Limb (tissue), 2 donors: ENCODE results near the gene ARHGEF1.

Source experiments
- DNase-seq, 2 donors: peaks; one replicate each; pipeline ENCODE4 v3.0.0-alpha.2; 2016; ENCODE audit errors: extremely low spot score in 2 of 2

The ARHGEF1 gene, protein sequence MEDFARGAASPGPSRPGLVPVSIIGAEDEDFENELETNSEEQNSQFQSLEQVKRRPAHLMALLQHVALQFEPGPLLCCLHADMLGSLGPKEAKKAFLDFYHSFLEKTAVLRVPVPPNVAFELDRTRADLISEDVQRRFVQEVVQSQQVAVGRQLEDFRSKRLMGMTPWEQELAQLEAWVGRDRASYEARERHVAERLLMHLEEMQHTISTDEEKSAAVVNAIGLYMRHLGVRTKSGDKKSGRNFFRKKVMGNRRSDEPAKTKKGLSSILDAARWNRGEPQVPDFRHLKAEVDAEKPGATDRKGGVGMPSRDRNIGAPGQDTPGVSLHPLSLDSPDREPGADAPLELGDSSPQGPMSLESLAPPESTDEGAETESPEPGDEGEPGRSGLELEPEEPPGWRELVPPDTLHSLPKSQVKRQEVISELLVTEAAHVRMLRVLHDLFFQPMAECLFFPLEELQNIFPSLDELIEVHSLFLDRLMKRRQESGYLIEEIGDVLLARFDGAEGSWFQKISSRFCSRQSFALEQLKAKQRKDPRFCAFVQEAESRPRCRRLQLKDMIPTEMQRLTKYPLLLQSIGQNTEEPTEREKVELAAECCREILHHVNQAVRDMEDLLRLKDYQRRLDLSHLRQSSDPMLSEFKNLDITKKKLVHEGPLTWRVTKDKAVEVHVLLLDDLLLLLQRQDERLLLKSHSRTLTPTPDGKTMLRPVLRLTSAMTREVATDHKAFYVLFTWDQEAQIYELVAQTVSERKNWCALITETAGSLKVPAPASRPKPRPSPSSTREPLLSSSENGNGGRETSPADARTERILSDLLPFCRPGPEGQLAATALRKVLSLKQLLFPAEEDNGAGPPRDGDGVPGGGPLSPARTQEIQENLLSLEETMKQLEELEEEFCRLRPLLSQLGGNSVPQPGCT

DNA sequence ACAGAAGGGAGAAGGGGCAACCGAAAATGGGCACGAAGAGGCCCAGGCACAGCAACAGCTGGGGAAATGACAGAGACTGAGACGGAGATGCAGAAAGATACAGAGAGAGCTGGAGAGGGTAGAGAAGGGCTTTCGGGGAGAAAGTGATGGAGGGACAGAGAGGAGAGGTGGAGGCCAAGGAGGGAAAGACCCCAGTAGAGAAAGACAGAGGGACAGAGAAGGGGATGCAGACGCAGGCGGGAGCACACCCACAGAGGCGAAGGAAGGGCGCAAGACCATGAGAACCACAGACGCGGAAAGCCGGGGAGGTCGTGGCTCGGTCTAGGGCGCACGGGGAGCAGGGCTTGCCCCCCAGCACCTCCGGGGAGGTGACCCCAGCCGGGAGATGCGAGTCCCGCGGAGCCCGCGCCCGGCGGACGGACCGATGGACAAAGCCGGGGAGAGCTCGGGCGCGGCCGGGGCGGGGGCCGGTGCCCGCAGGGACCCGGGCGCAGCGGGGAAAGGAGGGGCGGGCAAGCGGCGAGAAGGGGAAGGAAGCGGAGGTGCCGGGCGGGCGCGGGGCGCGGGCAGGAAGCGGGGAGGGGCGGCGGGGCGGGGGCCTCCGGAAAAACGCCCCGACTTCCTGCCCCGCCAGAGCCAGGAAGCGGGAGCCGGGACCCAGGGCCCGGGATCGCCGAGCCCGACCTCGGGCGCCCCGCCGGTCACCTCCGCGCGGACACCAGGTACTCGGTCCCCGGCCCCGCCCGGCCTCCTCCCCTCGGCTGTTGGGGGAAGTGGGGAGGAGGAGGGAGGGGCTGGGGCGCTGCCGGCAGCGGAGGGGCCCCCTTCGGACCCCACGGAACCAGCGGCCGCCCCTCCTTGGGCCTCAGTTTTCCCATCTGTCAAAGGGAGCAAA is at the start of gene ARHGEF1:
TSS of gene ARHGEF1 (plus strand) at position 617 of the 895 bp plus-strand sequence. CDS start 4,899 bp downstream, outside the sequence.
- DNase-seq: peak in 1 of 2 donors; percentile 63

DNA sequence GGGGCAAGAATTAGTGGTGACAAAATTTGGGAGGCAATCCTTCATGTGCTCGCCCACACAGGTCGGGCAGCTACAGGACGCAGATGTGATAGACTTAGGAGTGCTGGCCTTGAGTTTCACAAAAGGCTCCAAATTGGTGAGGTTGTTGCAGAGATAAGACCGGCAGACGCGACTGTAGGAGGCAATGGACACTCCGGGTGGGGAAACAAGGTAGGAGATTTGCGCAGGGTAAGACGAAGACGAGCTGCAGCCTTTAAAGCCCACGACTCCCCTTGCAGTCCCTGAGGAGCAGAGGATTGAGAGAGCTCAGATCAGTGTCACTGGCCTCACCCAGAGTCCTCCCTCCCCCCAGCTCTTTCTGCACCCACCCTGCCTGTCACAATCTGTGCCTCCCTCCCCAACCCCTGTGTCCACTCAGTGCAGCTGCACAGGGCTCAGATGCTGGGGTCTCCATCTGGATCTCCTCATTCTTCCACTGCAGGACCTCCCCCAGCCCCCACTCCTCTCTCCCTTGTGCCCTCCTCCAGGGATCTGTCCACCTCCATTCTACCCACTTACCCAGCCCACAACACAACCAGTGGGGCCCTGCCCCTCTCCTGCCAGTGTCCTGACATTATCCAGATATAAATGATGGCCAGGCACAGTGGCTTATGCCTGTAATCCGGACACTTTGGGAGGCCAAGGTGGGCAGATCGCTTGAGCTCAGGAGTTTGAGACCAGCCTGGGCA is 44.8 kb upstream of the ARHGEF1 start:
- no peak for DNase-seq

DNA sequence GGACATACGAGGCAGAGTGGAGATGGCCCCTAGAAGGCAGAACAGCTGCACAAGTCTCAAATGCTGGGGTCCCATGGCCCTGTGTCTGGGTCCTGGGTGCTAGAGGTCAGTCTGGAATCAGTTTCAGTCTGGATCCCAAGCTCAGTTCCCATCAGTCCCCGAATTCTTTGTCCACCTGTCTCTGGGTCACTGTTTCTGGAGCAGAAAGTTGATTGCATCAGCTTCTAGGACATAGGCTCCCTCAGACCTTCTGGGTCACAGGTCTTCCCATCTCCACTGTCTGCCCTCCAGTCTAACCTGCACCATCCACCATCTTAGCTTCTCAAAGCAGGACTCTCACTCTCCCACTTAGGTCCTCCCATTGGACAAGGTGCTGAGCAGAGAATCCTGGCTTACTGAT is 43.8 kb upstream of the ARHGEF1 start:
- no peak for DNase-seq

DNA sequence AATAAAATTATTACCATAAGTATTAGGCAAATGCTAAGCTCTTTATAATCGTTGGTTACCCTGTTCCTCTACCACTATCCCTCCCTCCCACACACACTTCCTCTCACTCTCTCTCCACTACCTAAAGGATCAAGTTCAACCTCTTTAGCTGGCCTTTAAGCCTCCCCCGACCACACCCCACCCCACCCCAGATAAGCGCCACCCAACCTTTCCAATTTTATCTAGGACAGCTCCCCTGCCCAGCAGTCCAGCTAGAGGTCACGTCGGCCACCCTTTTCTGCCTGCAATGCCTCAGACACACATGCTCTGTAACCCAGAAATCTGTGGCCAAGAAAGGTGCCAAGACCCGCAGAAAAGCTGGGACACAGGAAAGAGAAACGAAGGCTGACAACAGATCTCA is 39.6 kb upstream of the ARHGEF1 start:
- DNase-seq: no peak

DNA sequence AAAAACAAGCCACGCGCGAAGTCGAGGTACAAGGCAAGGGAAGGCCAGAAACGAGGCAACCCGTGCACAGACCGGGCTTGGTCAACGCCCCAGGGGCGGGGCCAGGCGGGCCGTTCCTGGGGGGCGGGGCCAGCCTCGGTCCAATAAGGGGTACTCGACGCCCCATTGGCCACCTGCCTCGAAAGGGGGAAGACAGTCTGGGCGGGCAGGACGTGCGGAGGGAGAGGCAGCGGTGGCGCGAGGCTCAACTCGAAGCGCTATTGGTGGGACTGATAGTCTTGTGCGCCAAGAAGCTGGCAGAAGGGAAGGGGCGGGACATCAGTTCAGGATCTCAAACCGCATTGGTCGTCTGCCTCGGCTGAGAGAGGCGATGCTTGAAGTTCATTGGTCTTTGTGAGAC is 38.4 kb upstream of the ARHGEF1 start, which contains the start of gene LYPD4:
TSS of gene LYPD4 (minus strand) at position 83 of the 400 bp plus-strand sequence. CDS start 5,398 bp downstream, outside the sequence.
- DNase-seq: no peak

DNA sequence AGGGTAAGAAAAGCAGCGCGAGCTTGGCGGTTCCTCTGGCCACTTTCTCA is 38.2 kb upstream of the ARHGEF1 start, which contains the start of gene DMRTC2:
TSS of gene DMRTC2 (plus strand) at position 42 of the 50 bp plus-strand sequence. CDS start 2,387 bp downstream, outside the sequence.
- no peak for DNase-seq

DNA sequence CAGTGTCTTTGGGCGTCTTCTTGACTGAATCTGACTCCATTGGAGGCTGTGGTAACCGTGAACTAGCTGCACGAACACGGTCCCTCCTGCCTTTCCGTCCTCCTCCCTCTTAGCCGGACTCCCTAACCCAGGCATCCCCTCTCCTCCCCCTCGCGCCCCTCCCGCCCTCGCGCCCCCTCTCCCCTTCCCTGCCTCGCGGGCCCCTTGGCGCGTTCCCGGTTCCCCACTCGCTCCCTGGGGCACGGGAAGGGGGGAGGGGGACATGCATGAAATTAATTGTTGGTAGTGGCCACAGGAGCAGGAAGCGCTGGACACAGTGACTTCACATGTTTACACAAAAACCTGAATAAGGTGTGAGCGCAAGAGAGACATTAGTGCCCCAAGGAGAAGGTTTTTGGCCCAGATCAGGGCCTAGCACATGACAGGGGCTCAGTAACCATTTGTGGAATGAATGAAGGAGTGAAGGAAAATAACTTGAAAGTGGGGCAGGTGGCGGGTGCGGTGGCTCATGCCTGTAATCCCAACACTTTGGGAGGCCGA is 37.9 kb upstream of the ARHGEF1 start:
- no peak for DNase-seq

DNA sequence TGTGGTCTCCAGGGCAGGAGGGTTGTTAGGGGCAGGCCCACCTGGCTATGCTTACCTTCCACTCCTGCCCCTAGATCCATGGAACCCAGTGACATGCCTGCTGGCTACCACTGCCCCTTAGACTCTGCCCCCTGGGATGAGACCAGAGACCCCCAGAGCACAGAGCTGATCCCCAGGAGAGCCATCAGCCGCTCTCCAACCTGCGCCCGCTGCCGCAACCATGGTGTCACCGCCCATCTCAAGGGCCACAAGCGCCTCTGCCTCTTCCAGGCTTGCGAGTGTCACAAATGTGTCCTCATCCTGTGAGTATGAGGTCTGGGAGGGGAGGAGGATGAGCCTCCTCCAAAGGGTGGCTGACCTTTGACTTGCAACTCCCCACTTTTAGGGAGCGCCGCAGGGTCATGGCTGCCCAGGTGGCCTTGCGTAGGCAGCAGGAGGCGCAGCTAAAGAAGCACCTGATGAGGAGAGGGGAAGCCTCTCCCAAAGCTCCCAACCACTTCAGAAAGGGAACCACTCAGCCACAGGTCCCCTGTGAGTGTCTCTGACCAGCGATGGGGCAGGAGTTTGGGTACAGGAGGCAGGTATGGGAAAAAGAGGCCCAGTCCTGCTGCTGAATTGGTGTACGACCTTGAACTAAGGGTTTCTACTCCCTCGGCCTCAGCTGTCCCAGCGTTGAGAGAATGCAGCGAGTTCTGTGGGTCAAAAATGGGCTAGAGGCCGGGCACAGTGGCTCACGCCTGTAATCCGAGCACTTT is 35.5 kb upstream of the ARHGEF1 start:
- no peak for DNase-seq

DNA sequence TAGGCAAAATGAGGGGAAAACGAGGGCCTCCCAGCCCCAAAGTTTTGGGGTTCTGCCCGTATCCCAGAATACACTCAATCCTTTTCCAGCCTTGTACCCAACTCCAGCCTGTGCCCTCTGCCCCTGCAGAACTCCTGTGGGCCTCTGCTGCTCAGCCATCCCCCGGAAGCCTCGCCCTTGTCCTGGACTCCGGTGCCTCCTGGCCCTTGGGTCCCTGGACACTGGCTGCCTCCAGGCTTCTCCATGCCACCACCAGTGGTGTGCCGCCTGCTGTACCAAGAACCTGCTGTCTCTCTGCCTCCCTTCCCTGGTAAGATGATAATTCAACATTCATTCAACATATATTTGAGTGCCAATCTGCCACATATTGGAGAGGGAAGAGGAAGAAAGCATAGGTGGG is 34.3 kb upstream of the ARHGEF1 start:
- no peak for DNase-seq

DNA sequence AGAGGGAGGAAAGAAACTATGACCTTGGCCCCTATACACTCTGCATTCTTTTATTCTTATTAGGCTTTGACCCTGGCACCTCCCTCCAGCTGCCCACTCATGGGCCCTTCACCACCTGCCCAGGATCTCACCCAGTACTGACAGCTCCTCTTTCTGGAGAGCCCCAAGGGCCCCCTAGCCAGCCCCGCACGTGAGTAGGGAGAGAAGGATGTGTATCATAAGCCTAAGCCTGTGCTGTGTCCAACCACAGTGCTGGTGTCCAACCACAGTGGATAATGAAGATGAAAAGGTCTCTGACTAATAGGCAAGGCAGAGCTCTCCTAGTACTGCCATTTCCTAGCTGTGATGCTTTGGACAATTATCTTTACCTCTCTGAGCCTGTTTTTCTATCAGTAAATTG is 33.9 kb upstream of the ARHGEF1 start:
- no peak for DNase-seq

DNA sequence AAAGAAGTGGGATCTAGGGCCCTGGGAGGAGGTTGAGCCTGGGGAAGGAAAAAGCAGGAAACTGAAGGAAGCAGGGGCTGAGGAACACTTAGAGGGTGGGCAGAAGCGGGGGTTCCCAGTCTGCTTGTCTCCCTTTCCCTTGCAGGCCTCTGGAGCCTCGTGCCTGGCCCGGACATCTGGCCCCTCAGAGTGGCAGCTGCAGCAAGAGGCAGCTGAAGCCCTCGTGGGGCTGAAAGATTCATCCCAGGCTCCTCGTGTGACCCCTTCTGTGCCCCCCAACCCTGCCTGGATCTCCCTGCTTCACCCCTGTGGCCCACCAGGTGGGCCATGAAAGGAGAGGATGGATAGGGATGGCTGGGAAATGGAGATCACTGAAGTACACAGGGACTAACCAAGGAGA is 32.6 kb upstream of the ARHGEF1 start:
- DNase-seq: no peak

DNA sequence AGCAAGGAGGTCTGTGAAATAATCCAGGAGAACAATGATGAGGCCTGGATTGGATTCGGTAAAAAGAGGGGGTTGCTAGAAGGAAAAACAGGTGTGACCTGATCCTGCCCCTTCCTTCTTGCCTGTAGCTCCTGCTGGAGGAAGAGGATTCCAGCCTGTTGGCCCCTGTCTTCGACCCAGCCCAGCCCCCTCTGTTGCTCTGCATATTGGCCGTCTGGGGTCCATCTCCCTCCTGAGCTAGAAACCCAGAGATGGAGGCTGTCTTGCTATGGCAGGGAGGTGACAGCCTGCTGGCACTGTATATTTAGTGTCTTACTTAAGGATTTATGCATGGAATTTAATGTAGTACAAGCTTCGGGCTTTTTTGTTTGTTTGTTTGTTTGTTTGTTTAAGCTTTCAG is 31.5 kb upstream of the ARHGEF1 start:
- DNase-seq: no peak

DNA sequence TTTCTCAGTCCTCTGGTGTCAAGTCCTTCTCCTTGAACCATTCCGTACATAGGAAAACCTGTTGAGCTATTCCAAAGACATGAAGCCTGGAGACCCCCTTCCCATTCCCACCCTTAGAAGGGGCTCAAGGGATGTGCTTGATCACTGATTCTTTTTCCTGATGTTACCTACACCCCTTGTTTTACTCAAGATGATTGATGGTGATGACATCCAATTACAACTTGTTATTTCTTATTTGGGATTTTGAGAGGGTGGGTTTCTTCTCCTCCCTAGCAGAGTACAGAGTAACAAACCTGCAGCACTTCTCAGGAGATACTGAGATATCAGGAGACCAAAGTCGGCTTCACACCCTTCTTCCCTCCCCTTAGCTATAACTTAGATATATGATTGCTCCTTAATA is 29.6 kb upstream of the ARHGEF1 start:
- DNase-seq: no peak

DNA sequence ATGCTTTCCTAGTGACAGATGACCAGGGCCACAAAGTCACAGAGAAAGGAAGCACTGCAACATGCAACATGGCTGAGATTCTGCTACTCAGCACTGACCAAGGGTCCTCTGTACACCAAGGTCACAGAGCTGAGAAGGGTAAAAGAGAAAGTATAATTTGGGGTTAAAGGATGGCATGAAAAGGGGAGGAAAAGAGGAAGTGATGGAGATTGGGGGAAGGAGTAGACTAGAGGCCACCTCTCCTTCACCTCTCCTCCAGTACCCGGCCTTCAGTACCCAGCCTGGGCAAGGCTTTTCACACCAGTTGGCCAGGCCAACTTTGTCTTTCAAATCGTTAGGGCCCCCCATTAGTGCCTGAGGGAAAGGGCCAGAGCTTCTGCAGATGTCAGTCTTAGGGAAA is 29.2 kb upstream of the ARHGEF1 start:
- DNase-seq: no peak

DNA sequence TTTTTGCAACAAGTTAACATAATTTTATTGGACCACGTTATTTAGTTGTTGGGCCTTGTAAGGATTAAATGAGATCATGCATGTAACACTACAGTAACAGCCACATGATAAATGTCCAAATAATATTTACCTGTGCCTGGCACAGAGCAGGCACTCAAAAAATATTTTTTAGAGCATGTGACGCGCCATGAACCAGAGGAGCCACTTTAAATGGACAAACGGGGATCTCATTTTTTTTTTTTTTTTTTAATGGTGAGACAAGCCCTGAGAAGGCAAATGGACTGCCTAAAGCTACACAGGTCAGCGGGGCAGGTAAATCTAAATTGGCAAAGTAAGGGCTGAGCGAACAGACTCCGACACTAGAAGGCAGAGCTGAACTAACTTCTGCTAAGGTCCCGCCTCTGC is 23.8 kb upstream of the ARHGEF1 start:
- DNase-seq: no peak

DNA sequence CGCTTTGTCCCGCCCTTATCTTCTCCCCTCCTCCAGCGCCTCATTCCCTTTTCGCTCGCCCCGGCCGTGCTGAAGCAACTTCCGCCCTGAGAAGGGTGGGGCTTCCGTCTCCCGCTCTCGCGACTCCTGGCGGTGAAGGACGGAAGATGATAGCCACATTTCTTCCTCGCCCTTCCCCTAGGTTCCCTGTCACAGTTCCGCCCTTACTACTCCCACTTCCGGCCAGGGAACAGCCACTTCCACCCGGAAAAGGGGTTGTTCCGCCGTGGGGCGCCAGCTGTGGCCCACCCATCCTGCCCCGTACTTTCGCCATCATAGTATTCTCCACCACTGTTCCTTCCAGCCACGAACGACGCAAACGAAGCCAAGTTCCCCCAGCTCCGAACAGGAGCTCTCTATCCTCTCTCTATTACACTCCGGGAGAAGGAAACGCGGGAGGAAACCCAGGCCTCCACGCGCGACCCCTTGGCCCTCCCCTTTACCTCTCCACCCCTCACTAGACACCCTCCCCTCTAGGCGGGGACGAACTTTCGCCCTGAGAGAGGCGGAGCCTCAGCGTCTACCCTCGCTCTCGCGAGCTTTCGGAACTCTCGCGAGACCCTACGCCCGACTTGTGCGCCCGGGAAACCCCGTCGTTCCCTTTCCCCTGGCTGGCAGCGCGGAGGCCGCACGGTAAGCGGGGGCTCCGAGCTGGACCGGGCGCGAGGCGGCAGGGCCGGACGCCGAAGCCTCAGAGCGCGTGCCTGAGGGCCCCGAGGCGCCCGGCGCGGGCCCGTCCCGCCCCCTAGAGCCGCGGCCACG is 23.2 kb upstream of the ARHGEF1 start, which contains the start of gene RPS19:
TSS of gene RPS19 (plus strand) at position 638 of the 801 bp plus-strand sequence. CDS start 520 bp downstream, outside the sequence.
- DNase-seq: peak; percentile 98 to 99

DNA sequence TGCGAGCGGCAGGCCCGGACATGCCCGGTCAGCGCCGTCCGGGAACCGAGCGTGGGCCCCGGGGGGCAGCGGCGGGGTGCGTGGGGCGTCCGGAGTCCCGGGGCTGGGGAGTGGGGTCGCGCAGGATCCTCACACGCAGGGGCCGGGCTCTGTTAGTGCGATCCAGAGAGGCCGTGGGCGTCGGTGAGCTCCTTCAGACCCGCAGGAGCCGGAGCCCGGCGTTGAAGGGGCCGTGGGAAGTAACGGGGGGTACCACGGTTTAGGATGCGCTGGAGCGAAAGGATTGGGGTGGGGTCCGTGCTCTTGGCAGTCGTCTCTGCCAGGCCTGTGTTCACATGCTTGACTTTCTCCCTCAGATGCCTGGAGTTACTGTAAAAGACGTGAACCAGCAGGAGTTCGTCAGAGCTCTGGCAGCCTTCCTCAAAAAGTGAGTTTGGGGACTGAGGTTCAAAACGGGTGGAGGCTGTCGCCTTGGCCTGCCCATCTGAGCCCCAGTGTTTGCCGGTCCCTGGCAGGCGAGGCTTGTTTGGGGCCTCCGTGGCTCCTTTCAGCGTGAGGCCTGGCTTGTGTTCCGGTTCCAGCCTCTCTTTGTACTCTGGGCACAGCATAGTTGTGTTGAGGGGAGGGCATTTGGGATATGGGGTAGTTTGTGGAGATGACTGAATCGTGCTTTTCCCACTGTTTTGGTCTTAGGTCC is 22.4 kb upstream of the ARHGEF1 start:
- no peak for DNase-seq

DNA sequence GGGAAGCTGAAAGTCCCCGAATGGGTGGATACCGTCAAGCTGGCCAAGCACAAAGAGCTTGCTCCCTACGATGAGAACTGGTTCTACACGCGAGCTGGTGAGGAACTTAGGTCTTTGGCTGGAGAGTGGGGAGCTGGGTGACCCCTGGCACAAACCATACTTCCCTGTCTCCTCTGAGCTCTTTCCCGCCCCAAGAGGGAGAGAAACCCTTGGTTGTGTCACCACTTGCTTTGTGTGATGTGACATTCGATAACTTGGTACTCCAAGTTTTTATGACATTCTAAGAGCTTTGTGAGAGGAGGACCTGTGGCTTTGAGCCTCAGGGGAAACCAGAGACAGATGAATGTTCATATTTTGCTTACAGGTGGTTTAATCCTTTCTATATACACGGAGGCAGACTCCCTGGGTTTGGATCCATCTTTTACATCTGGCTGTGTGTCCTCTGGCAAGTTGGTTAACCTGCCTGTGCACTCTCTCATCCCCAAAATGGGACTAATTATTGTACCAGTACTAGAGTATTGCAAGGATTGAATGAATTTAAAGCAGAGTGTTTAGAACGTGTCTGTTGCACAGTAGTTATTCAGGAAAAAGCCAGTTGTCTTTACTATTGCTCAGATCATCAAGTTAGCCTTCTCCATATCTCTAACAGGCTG is 21.7 kb upstream of the ARHGEF1 start:
- DNase-seq: no peak
